Measurements from ENCODE around the gene TM4SF1. TPM values are rescaled to one million over a fixed set of nuclear protein-coding genes. Genes with fewer than 3 reads are reported as not detected.

The TM4SF1 gene
- polyA plus RNA-seq, 1 of the 3 experiments (the other 2 are of a cell fraction), result 209 TPM

GRCh38 chr3:149400645-149401044 lies 23.2 kb upstream of the TM4SF1 start:
- TF ChIP-seq USF2 (IDR thresholded peaks at IDR 0.05; ENCODE audit: borderline replicate concordance, low read depth, low read length) (no peak), CTCF (IDR thresholded peaks at IDR 0.05) (no peak), GATA2 (CRISPR knock-in tag; IDR thresholded peaks at IDR 0.05) (no peak), ELF1 (IDR thresholded peaks at IDR 0.05) (no peak), CHD2 (IDR thresholded peaks at IDR 0.05; ENCODE audit: low read length, partially characterized antibody) (no peak), RXRA (IDR thresholded peaks at IDR 0.05; ENCODE audit: borderline replicate concordance, low read depth) (no peak), IRF3 (IDR thresholded peaks at IDR 0.05; ENCODE audit: low read depth, low read length) (no peak)
- peaks cover 5% of the 10 kb centered on the region for H3F3A ChIP-seq (replicated peaks; ENCODE audit: insufficient read depth)
- H3K4me2 ChIP-seq, result no peak overlapping the region
- CTCF ChIA-PET, result no interaction called here
- no peaks in the 10 kb centered on the region for H4K20me1 ChIP-seq (ENCODE audit: insufficient read depth)
- DNase-seq, result no peak
- no peaks in the 10 kb centered on the region for H3K36me3 ChIP-seq (replicated peaks in 1 of 2; ENCODE audit: control insufficient read depth in 1 of 2, insufficient read depth in 2 of 2, low read length in 1 of 2)
- H3K9me2 ChIP-seq, result no peaks in the 10 kb centered on the region
- no peaks in the 10 kb centered on the region for H3K79me2 ChIP-seq (ENCODE audit: insufficient read depth)
- no peaks in the 10 kb centered on the region for H3K9me3 ChIP-seq
- H3K27ac ChIP-seq (ENCODE audit: low read depth in 2 of 2, low read length in 1 of 2), result no peak overlapping the region
- H3K4me1 ChIP-seq (ENCODE audit: control insufficient read depth in 1 of 2, insufficient read depth in 2 of 2, low read depth in 1 of 2, low read length in 1 of 2), result peaks cover 7 to 19% of the 10 kb centered on the region in 2 experiments; a peak in 3 of 4 replicates
- POLR2A ChIA-PET, result no interaction called here
- no peak overlapping the region for H3K9ac ChIP-seq
- H3K4me3 ChIP-seq (ENCODE audit: low read depth in 2 of 2, low read length in 1 of 2), result no peak overlapping the region
- no peak overlapping the region for H2AFZ ChIP-seq (ENCODE audit: low read depth)
- H3K27me3 ChIP-seq (ENCODE audit: insufficient read depth), result no peaks in the 10 kb centered on the region

GRCh38 chr3:149398296-149398695 lies 20.8 kb upstream of the TM4SF1 start:
- no peak for DNase-seq
- 97% methylated on average over 1 of the region's 1 CpG for WGBS (ENCODE audit: low lambda C conversion rate)
- POLR2A ChIA-PET, result no interaction called here
- CTCF ChIA-PET, result interaction anchor here (1.0 to 1.5 kb wide), 4 partner anchors 12 to 319 kb away, joined by 3 read pairs; no protein-coding TSS in a partner anchor
- Histone ChIP-seq H3K9me3 (no peaks in the 10 kb centered on the region), H2AFZ (ENCODE audit: low read depth) (no peak overlapping the region), H3K4me3 (ENCODE audit: low read depth in 2 of 2, low read length in 1 of 2) (no peak overlapping the region), H3K27ac (ENCODE audit: low read depth in 2 of 2, low read length in 1 of 2) (peak overlapping the region in 1 of 2 experiments; percentile 22; a peak in 1 of 4 replicates), H3K79me2 (ENCODE audit: insufficient read depth) (no peaks in the 10 kb centered on the region), H3F3A (replicated peaks; ENCODE audit: insufficient read depth) (peaks cover 21% of the 10 kb centered on the region), H3K36me3 (replicated peaks in 1 of 2; ENCODE audit: control insufficient read depth in 1 of 2, insufficient read depth in 2 of 2, low read length in 1 of 2) (no peaks in the 10 kb centered on the region), H3K4me1 (ENCODE audit: control insufficient read depth in 1 of 2, insufficient read depth in 2 of 2, low read depth in 1 of 2, low read length in 1 of 2) (peaks cover 18 to 27% of the 10 kb centered on the region in 2 experiments), H3K4me2 (no peak overlapping the region), H4K20me1 (ENCODE audit: insufficient read depth) (no peaks in the 10 kb centered on the region), H3K27me3 (ENCODE audit: insufficient read depth) (no peaks in the 10 kb centered on the region), H3K9me2 (no peaks in the 10 kb centered on the region), H3K9ac (no peak overlapping the region)
- TF ChIP-seq SIN3A (IDR thresholded peaks at IDR 0.05; ENCODE audit: borderline replicate concordance, low read depth, low read length), result no peak
- no peak for TF ChIP-seq CHD2 (IDR thresholded peaks at IDR 0.05; ENCODE audit: low read length, partially characterized antibody)
- TF ChIP-seq NFIC (IDR thresholded peaks at IDR 0.05; ENCODE audit: borderline replicate concordance), result no peak
- no peak for TF ChIP-seq SMC3 (IDR thresholded peaks at IDR 0.05; ENCODE audit: low read depth, low read length)
- no peak for TF ChIP-seq USF1 (IDR thresholded peaks at IDR 0.05; ENCODE audit: borderline replicate concordance, low read depth)
- no peak for TF ChIP-seq USF2 (IDR thresholded peaks at IDR 0.05; ENCODE audit: borderline replicate concordance, low read depth, low read length)
